GM19240 (cell line): ENCODE data around the gene FOXP2.
"Not testable (repeated sequence)": the region's sequence is repeated elsewhere in the genome, so short reads cannot be mapped to it uniquely, and the experiment has no call there.

ENCODE experiments used
- DNase-seq: peaks from one replicate; pipeline ENCODE4 v3.0.0; 2011; ENCODE audit warnings: low spot score; ENCODE audit not compliant: insufficient read length

The FOXP2 gene

GRCh38 chr7:114414156-114415063 is at the start of gene FOXP2:
Gene FOXP2 (plus strand): TSS chr7:114414815. CDS start chr7:114426512, 11,697 bp downstream.
- no peak for DNase-seq

GRCh38 chr7:114365791-114366190 is 48.8 kb upstream of the FOXP2 start:
- DNase-seq: no peak

- DNase-seq: no peak
Measured at GRCh38 chr7:114368492-114368891, 46.1 kb upstream of the FOXP2 start.

GRCh38 chr7:114369294-114369693 is 45.3 kb upstream of the FOXP2 start:
- DNase-seq: no peak

- no peak for DNase-seq
Measured at GRCh38 chr7:114372619-114373018, 42.0 kb upstream of the FOXP2 start.

- DNase-seq: no peak
Measured at GRCh38 chr7:114375907-114376306, 38.7 kb upstream of the FOXP2 start.

- DNase-seq: not testable (repeated sequence)
Measured at GRCh38 chr7:114383946-114384345, 30.7 kb upstream of the FOXP2 start.

- not testable (repeated sequence) for DNase-seq
Measured at GRCh38 chr7:114384346-114384745, 30.3 kb upstream of the FOXP2 start.

- DNase-seq: no peak
Measured at GRCh38 chr7:114388021-114388420, 26.6 kb upstream of the FOXP2 start.

- no peak for DNase-seq
Measured at GRCh38 chr7:114392686-114393085, 21.9 kb upstream of the FOXP2 start.

- DNase-seq: no peak
Measured at GRCh38 chr7:114402876-114403635, 11.6 kb upstream of the FOXP2 start.

GRCh38 chr7:114405427-114405826 is 9.2 kb upstream of the FOXP2 start:
- DNase-seq: no peak

GRCh38 chr7:114409750-114410149 is 4.9 kb upstream of the FOXP2 start:
- no peak for DNase-seq

- no peak for DNase-seq
Measured at GRCh38 chr7:114412548-114412947, 2.1 kb upstream of the FOXP2 start.

GRCh38 chr7:114413761-114414155 is 857 bp upstream of the FOXP2 start:
- DNase-seq: no peak

GRCh38 chr7:114415064-114415989 is 712 bp downstream of the FOXP2 start:
- no peak for DNase-seq

GRCh38 chr7:114416129-114416990 is 1.7 kb downstream of the FOXP2 start:
- no peak for DNase-seq

GRCh38 chr7:114417290-114417689 is 2.7 kb downstream of the FOXP2 start:
- DNase-seq: no peak

GRCh38 chr7:114418117-114418516 is 3.5 kb downstream of the FOXP2 start:
- DNase-seq: no peak
